MM.1S (cell line): ENCODE results near the gene NSUN4.
"Not testable (repeated sequence)": the region's sequence is repeated elsewhere in the genome, so short reads cannot be mapped to it uniquely, and the experiment has no call there.

Source experiments
- EZH2 ChIP-seq: fragments of 300-600 bp; sonication (generic); optimal IDR thresholded peaks from 2 replicates; pipeline ENCODE3; 2017; ENCODE audit warnings: low read depth, mild to moderate bottlenecking, antibody characterized with exemption, low read length, mixed read lengths
- EZH2phosphoT487 ChIP-seq: fragments of 300-600 bp; sonication (generic); IDR thresholded peaks from 2 replicates; pipeline ENCODE4 v1.6.1; 2018; ENCODE audit warnings: antibody characterized with exemption, low read length
- TF ChIP-seq, protein P1 (sequence below): fragments of 300-600 bp; sonication (generic); IDR thresholded peaks from 2 replicates; pipeline ENCODE4 v1.5.1; 2016; ENCODE audit warnings: antibody characterized with exemption, low read length, mixed read lengths

DNA sequence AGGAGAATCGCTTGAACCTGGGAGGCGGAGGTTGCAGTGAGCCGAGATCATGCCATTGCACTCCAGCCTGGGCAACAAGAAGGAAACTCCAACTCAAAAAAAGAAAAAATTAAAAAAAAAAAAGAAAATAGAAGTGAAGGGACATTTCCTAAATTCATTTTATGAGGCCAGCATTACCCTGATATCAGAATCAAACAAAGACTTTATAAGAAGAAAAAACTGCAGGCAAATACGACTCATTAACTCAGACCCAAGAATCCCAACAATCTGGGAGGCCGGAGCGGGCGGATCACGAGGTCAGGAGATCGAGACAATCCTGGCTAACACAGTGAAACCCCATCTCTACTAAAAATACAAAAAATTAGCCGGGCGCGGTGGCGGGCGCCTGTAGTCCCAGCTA, 3.2 kb upstream of the NSUN4 start:
- TF ChIP-seq, protein P1, sequence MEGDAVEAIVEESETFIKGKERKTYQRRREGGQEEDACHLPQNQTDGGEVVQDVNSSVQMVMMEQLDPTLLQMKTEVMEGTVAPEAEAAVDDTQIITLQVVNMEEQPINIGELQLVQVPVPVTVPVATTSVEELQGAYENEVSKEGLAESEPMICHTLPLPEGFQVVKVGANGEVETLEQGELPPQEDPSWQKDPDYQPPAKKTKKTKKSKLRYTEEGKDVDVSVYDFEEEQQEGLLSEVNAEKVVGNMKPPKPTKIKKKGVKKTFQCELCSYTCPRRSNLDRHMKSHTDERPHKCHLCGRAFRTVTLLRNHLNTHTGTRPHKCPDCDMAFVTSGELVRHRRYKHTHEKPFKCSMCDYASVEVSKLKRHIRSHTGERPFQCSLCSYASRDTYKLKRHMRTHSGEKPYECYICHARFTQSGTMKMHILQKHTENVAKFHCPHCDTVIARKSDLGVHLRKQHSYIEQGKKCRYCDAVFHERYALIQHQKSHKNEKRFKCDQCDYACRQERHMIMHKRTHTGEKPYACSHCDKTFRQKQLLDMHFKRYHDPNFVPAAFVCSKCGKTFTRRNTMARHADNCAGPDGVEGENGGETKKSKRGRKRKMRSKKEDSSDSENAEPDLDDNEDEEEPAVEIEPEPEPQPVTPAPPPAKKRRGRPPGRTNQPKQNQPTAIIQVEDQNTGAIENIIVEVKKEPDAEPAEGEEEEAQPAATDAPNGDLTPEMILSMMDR: not testable (repeated sequence)
- not testable (repeated sequence) for TF ChIP-seq EZH2, EZH2phosphoT487
